Uterus (tissue), 4 donors: ENCODE measurements around the gene GCC1. TPM values are rescaled to one million over a fixed set of nuclear protein-coding genes. Genes with fewer than 3 reads are reported as not detected.
"Not testable (repeated sequence)": the region's sequence is repeated elsewhere in the genome, so short reads cannot be mapped to it uniquely, and the experiment has no call there.

Experiments used
- DNase-seq, 2 donors: peaks; one replicate each; pipeline ENCODE4 v3.0.0-alpha.2; 2019 to 2020
- H3K27ac ChIP-seq, 2 donors: fragments of 200-600 bp; sonication (generic); 1 replicate in 1 of 2; 2 replicates in 1 of 2; pipeline ENCODE4 v1.5.1; 2016 to 2018
- H3K27me3 ChIP-seq, 2 donors: fragments of 200-600 bp; sonication (generic); one replicate each; pipeline ENCODE4 v1.5.1; 2018 to 2019; ENCODE audit warnings: control low read depth in 1 of 2
- H3K36me3 ChIP-seq, 2 donors: fragments of 200-600 bp; sonication (generic); one replicate each; pipeline ENCODE4 v1.5.1; 2019; ENCODE audit warnings: control low read depth in 1 of 2
- H3K4me1 ChIP-seq, 2 donors: fragments of 200-600 bp; sonication (generic); one replicate each; pipeline ENCODE4 v1.5.1; 2018 to 2019; ENCODE audit warnings: control low read depth in 1 of 2
- H3K4me3 ChIP-seq, 2 donors: fragments of 200-600 bp; sonication (generic); 1 replicate in 1 of 2; 2 replicates in 1 of 2; pipeline ENCODE4 v1.5.1; 2018 to 2019; ENCODE audit warnings: mild to moderate bottlenecking in 1 of 2
- H3K9me3 ChIP-seq, 2 donors: fragments of 200-600 bp; sonication (generic); one replicate each; pipeline ENCODE4 v1.5.1; 2019; ENCODE audit warnings: control low read depth in 1 of 2
- CTCF ChIP-seq, 4 experiments: fragments of 200-600 bp in 2 of 4; fragments of 450-650 bp in 2 of 4; sonication (generic) in 2 of 4; IDR thresholded peaks; one replicate each; pipeline ENCODE4 v1.5.1; 2016 to 2019; ENCODE audit warnings: antibody characterized with exemption in 4 of 4, mild to moderate bottlenecking in 2 of 4, moderate library complexity in 1 of 4
- POLR2A ChIP-seq, 2 donors: fragments of 450-650 bp; IDR thresholded peaks; one replicate each; pipeline ENCODE4 v1.6.1; 2016; ENCODE audit warnings: antibody characterized with exemption in 2 of 2, mild to moderate bottlenecking in 1 of 2, moderate library complexity in 1 of 2
- intact Hi-C: fragments of 100-400 bp; cut with DNase I; formaldehyde crosslinking; loops from one replicate; pipeline ENCODE4 v1.15.1; 2023; ENCODE audit warnings: low total_unique reads
- total RNA-seq, 4 donors: library from RNA; depleted of rRNA in 3 of 4; stranded (reverse); fragments of >200 nt in 3 of 4; gene quantifications; one replicate each; pipeline versions ENCODE4 v1.1.0 to v1.2.4, GENCODE V29; 2014 to 2023
- donor health status: DM: yes; HTN: yes; CAD: no.

The GCC1 gene
- total RNA-seq, 4 donors from 2014 or later = 3.8 to 22.9 (median 10.6) TPM

GRCh38 chr7:127546313-127546712 lies 39.1 kb downstream of the GCC1 start:
- intact Hi-C loops = no loop called here
- Histone ChIP-seq H3K4me1 (no peaks in the 10 kb centered on the region), H3K27me3 (no peaks in the 10 kb centered on the region), H3K4me3 (no peak overlapping the region), H3K36me3 (no peaks in the 10 kb centered on the region), H3K27ac (no peak overlapping the region), H3K9me3 (no peaks in the 10 kb centered on the region)
- DNase-seq = no peak
- no peak for TF ChIP-seq CTCF (IDR thresholded peaks at IDR 0.05)
- TF ChIP-seq POLR2A (IDR thresholded peaks at IDR 0.05) = no peak

GRCh38 chr7:127541548-127541947 lies 43.8 kb downstream of the GCC1 start:
- no peaks in the 10 kb centered on the region for H3K27me3 ChIP-seq
- no peaks in the 10 kb centered on the region for H3K36me3 ChIP-seq
- intact Hi-C loops = no loop called here
- no peak overlapping the region for H3K27ac ChIP-seq
- no peaks in the 10 kb centered on the region for H3K9me3 ChIP-seq
- no peak for TF ChIP-seq CTCF (IDR thresholded peaks at IDR 0.05)
- no peak for TF ChIP-seq POLR2A (IDR thresholded peaks at IDR 0.05)
- no peak overlapping the region for H3K4me3 ChIP-seq
- H3K4me1 ChIP-seq = no peaks in the 10 kb centered on the region
- DNase-seq = no peak

- H3K36me3 ChIP-seq, intact Hi-C loops, H3K4me3 ChIP-seq, H3K9me3 ChIP-seq, DNase-seq, H3K4me1 ChIP-seq, H3K27ac ChIP-seq, H3K27me3 ChIP-seq: not testable (repeated sequence)
Observed at GRCh38 chr7:127540461-127540860, 44.9 kb downstream of the GCC1 start.

DNA sequence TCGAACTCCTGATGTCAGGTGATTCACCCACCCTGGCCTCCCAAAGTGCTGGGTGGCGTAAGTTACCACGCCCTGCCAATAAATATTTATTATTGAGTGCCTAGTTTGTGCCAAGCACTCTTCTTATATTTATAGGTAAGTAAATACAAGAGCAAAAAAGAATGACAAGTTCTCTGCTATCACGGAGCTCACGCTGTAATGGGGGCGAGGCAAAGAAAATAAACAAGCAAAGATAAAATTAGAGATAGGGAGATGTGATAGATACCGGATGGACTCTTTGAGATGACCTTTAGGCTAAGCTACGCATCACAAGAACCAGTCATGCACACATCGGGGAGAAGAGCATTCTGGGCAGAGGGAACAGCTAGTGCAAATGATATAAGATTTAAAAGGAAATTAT lies 46.3 kb downstream of the GCC1 start:
- intact Hi-C loops = no loop called here
- no peaks in the 10 kb centered on the region for H3K27me3 ChIP-seq

DNA sequence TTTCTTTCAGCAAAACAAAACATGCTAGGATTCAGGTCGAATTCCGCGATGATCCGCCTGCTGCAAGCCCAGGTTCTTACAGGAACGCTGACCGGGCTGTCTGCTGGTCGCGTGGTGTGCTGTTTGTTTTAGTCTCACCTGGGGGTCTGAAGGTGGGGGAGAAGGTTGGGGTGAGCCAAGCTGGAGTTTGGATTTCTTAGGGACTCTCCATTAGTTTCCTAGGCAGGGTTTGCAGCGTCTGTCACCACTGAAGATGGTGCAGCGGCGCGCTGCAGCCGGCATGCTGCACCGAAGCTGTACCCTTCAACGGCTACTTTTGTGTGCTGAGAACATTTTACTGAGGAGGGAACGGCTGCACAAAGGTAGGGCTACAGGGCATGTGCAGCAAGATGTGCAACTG lies 48.7 kb downstream of the GCC1 start:
- H3K4me3 ChIP-seq = no peak overlapping the region
- H3K27ac ChIP-seq = no peak overlapping the region
- no peaks in the 10 kb centered on the region for H3K9me3 ChIP-seq
- no peak for DNase-seq
- intact Hi-C loops = no loop called here
- no peak for TF ChIP-seq CTCF (IDR thresholded peaks at IDR 0.05)
- TF ChIP-seq POLR2A (IDR thresholded peaks at IDR 0.05) = no peak
- no peaks in the 10 kb centered on the region for H3K27me3 ChIP-seq
- no peaks in the 10 kb centered on the region for H3K4me1 ChIP-seq
- H3K36me3 ChIP-seq = no peaks in the 10 kb centered on the region

More for the DNA sequence above, 46.3 kb downstream of the GCC1 start:
- no peak overlapping the region for H3K4me3 ChIP-seq
- H3K36me3 ChIP-seq = no peaks in the 10 kb centered on the region
- no peaks in the 10 kb centered on the region for H3K4me1 ChIP-seq
- TF ChIP-seq CTCF (IDR thresholded peaks at IDR 0.05) (no peak), POLR2A (IDR thresholded peaks at IDR 0.05) (no peak)
- no peak overlapping the region for H3K27ac ChIP-seq
- no peak for DNase-seq
- no peaks in the 10 kb centered on the region for H3K9me3 ChIP-seq

DNA sequence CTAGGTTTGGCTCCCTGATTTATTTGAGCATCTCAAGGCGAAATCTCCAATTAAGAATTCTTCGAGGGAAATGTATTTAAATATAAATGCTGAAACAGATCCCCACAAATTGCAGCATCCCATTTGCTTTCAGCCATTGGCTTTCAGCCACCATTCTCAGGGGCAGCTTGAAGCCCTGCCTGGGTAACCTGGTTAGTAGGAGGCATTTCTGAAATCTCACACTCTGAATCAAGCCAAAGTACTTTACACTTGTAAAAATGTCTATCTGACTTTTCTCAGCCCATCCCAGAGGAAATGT lies 49.1 kb downstream of the GCC1 start:
- DNase-seq = no peak
- Histone ChIP-seq H3K4me3 (no peak overlapping the region), H3K4me1 (no peaks in the 10 kb centered on the region), H3K36me3 (no peaks in the 10 kb centered on the region), H3K27ac (no peak overlapping the region), H3K9me3 (no peaks in the 10 kb centered on the region), H3K27me3 (no peaks in the 10 kb centered on the region)
- intact Hi-C loops = no loop called here
- no peak for TF ChIP-seq POLR2A (IDR thresholded peaks at IDR 0.05)
- TF ChIP-seq CTCF (IDR thresholded peaks at IDR 0.05) = no peak
